GM19467 (cell line): ENCODE measurements around the gene CTTNBP2.

Experiments used
- ATAC-seq: cut with Tn5 transposase; IDR thresholded peaks from one replicate; pipeline ENCODE4 v1.9.1; 2021; ENCODE audit warnings: mild to moderate bottlenecking, moderate library complexity; ENCODE audit not compliant: unreplicated experiment

Gene CTTNBP2

DNA sequence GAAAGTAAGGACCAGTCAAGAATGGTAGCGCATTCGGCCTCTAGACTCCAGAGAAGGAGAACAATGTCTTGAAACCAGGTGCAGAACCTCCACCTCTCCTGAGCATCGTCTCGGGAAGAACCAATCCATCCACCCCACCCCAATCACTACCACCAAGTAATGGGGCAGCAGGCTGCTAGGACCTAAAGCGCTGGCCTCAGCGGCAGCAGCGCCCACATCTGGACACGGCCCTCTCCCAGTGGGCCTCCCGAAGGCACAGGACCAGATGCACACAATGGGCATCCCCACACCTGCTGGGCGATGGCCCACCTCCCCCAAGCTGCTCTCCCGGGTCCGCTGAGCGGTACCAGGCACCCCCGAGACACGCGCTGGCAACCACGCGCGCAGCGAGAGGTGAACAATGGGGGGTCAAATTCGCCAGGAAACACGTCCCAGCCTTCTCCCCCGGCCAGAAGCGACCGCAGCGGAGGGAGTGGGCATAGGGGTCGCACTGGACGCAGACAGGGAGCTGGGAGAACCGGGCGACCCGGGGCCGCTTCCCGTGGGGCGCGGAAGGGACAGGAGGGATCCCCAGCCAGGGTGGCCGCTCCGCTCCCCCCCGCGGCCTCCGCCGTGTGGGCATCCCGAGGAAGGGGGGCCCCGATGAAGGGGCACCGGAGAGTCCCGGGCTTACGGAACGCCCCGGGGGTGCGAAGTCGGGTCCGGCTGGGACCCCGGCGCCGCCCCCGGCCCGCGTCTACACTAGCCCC lies 506 bp downstream of the CTTNBP2 start:
- no peak for ATAC-seq

GRCh38 chr7:117871778-117872538 lies 1.3 kb downstream of the CTTNBP2 start:
- ATAC-seq = no peak

- no peak for ATAC-seq
Observed at GRCh38 chr7:117871401-117871777, 1.9 kb downstream of the CTTNBP2 start.

DNA sequence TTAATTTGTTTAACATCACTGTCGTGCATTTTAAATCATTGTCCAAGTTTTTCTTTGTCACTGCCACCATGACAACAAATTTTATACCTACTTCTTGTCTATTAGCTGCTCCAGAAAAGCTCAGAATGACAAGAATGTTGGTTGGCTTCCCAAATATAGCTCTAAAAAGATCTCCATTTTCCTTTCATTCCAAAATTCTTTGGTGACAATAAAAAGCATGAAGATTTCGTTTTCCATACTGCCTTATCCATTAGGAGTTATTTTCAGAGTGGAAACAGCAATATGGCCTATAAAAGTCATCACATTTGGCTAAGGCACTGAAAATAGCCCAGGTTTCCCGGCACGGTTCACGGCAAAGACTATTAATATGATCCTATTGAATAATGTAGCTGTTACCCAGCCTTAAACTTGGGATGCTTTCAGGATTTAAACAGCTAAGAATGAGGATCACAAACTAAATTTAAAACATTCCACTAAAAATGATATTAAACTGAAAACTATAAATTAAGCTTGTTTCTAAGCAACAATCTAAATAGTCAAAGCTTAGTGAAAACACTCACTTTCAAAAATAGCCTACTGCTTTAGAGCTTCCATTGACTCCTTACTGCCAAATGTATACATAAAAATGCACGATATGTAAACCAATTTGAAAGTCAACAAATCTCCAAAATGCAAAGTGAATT lies 2.7 kb downstream of the CTTNBP2 start:
- no peak for ATAC-seq

DNA sequence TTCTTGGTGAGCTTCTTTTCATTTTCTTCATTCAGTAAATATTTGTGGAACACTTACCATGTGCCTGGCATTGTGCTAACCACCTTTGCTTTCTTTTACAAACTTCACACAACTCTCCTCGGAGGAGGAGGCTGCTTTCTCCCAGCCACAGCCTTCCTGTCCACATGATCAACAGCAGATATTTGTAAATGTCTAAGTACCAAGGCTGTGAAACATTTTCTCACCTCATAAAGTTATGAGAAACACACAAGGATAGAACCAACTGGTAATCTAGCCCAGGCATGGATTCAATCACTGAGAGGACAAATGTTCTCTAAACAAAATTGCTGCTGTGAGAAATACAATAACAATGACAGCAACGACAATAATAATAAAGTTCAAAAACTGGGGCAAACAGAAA lies 3.9 kb downstream of the CTTNBP2 start:
- ATAC-seq = no peak

GRCh38 chr7:117863618-117864017 lies 9.6 kb downstream of the CTTNBP2 start:
- no peak for ATAC-seq

DNA sequence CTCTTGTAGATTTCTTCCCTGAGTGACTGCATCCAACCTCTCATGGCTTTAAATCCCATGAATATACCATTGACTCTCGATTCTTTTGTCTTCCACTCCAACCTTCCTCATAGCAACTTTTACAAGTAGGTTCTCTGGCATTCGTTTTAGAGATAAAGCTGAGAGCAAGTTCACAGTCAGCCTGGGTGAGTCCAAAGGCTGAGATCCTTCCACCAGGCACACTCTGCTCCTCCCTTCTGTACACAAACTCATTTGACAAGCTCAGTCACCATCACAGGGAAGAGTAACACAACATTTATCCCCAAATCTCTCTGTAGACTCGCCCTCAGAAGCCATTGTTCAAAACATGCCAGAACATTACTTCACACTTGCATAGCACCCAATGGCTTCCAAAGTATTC lies 10.9 kb downstream of the CTTNBP2 start:
- ATAC-seq = no peak

- ATAC-seq = no peak
Observed at GRCh38 chr7:117859246-117859812, 13.9 kb downstream of the CTTNBP2 start.

DNA sequence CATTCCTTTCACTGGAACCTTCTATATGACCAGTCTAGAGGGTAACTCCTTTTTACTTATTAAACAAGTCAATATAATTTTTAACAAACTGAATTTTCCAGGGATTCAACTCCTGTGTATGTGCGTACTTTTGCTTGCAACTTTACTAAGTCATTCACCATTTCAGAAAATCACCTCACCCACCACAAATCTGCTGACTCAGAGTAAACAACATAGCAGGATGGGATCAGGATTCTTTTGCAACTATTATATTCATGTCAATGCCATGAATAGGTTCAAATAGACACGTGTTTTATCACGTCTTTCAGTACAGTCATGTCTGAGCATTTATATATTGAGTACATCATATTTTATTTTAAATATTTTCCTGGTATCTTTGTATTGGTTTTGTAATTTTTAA lies 14.5 kb downstream of the CTTNBP2 start:
- ATAC-seq = no peak

DNA sequence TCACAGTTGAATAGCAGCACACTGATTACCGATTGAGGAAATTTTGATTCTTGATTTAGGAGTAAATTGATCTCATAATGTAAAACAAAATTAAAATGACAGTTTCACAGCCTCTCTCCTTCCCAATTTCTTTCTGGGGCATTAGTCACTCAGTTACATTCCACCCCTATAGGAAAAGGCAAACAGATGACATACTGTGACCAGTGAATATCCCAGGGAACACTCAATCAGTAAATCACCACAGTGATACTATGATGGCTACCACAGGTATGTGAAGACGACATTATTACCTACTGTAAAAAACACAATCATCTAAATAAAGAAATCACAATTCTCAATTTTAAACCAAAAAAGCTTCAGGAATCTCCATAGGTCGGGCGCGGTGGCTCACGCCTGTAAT lies 15.5 kb downstream of the CTTNBP2 start:
- no peak for ATAC-seq

GRCh38 chr7:117856196-117856595 lies 17.0 kb downstream of the CTTNBP2 start:
- ATAC-seq = no peak

- ATAC-seq = no peak
Observed at GRCh38 chr7:117854186-117854585, 19.1 kb downstream of the CTTNBP2 start.

DNA sequence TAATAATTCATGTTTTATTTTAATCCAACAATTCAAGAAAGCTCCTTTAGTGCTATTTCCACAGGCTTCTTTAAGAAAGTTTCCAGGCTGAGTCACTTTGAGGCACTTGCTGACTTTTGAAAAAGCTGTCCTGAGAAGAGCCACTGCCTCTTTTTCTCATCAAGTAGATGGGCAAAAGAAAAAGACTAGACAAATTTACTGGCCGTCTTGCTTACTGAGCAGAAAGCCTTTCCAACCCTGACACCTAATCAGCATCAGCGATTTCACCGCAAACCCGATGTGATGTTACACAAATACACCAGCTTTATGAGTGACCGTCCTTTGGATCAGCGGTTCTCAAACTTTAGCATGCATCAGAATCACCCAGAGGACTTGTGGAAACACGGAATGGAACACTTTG lies 24.3 kb downstream of the CTTNBP2 start:
- ATAC-seq = no peak

DNA sequence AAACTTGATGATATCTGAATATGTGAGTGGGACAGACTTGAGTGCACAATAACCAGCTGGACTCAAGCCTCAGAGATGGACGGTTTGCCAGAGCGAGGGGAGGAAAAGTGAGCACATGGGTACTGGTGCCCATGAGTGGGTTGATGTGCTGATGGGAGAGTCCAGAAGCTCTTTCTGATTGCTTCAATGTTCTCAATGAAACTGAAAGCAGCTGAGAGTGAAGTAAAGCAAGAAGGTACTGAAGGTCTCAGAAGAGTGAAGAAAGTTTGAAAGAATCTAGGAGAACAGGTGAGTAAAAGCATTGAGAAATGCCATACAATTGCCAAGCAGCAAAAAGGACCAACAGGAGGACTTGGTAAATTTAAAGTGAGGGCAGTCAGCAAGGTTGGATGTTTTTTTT lies 28.6 kb downstream of the CTTNBP2 start:
- no peak for ATAC-seq

DNA sequence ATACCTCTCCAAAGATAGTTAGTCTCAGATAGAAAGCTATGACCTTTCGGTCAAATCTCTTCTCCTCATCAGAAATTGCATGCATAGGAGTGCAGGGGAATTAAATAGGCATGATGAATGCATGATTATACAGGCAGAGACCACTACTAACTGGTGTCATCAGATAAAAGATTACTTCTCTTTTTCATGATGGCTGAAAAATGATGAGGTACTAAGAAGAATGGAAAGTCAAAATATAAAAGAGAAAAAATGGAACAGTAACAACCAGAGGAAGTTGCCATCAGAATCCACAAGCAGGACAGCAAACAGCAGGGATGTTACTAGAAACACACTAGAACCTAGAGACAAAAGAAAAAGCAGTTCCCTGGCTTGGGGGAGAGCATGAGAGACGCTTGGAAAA lies 31.6 kb downstream of the CTTNBP2 start:
- ATAC-seq = no peak

GRCh38 chr7:117841011-117841410 lies 32.2 kb downstream of the CTTNBP2 start:
- ATAC-seq = no peak

DNA sequence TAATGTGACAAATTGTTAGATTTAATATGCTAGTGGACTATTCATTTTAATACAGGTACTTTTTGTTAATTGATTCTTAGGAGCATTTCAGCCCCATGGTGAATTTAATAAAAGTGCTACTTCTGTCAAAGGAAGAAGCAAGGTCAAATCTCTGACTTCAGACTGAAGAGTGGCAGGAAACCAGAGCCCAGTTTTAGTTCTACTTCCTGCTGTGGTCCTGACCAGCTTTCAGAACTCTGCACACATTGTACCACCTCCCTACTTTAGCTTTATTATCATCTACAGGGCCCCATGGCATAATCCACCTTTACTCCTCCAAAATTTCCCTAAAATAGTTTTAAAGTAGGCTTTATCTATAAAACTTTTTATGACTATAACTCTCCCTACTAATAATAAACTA lies 33.7 kb downstream of the CTTNBP2 start:
- peak; percentile 73 for ATAC-seq

- ATAC-seq = peak; percentile 94
Observed at GRCh38 chr7:117837841-117838240, 35.4 kb downstream of the CTTNBP2 start.

- ATAC-seq = no peak
Observed at GRCh38 chr7:117835016-117835664, 38.1 kb downstream of the CTTNBP2 start.

- no peak for ATAC-seq
Observed at GRCh38 chr7:117830422-117830954, 42.8 kb downstream of the CTTNBP2 start.
